ENCODE data around the gene TRIML1.

TRIML1 gene, protein sequence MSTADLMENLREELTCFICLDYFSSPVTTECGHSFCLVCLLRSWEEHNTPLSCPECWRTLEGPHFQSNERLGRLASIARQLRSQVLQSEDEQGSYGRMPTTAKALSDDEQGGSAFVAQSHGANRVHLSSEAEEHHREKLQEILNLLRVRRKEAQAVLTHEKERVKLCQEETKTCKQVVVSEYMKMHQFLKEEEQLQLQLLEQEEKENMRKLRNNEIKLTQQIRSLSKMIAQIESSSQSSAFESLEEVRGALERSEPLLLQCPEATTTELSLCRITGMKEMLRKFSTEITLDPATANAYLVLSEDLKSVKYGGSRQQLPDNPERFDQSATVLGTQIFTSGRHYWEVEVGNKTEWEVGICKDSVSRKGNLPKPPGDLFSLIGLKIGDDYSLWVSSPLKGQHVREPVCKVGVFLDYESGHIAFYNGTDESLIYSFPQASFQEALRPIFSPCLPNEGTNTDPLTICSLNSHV

GRCh38 chr4:188139141-188139540, at the start of gene TRIML1:
TRIML1 (plus strand) TSS chr4:188139441; CDS start chr4:188139559, 118 bp downstream.
- no peak within 1 kb of the TSS for H3K27ac ChIP-seq (ENCODE audit: low read length)
- no CpG with 5 or more reads among the region's 3 CpGs for WGBS (ENCODE audit: insufficient coverage, insufficient read length)
- H3K27me3 ChIP-seq (ENCODE audit: control insufficient read depth, insufficient read depth, low read length), result no peaks in the 10 kb centered on the region
- H3K4me1 ChIP-seq (ENCODE audit: control insufficient read depth, insufficient read depth, low read length), result peaks cover 1% of the 10 kb centered on the region; the same call in 1 of the 2 replicates
- H3K36me3 ChIP-seq (ENCODE audit: control insufficient read depth, insufficient read depth, low read length), result no peaks in the 10 kb centered on the region
- H3K9me3 ChIP-seq (ENCODE audit: control insufficient read depth, insufficient read depth, low read length), result no peaks in the 10 kb centered on the region
- H3K4me3 ChIP-seq (ENCODE audit: low read length), result no peak within 1 kb of the TSS
- no peak for DNase-seq (ENCODE audit: low read depth, low spot score)

- Histone ChIP-seq H3K4me3 (ENCODE audit: low read length) (no peak overlapping the region), H3K27ac (ENCODE audit: low read length) (no peak overlapping the region), H3K4me1 (ENCODE audit: control insufficient read depth, insufficient read depth, low read length) (no peaks in the 10 kb centered on the region), H3K27me3 (ENCODE audit: control insufficient read depth, insufficient read depth, low read length) (no peaks in the 10 kb centered on the region), H3K36me3 (ENCODE audit: control insufficient read depth, insufficient read depth, low read length) (peaks cover 18% of the 10 kb centered on the region), H3K9me3 (ENCODE audit: control insufficient read depth, insufficient read depth, low read length) (no peaks in the 10 kb centered on the region; the same call in 1 of the 2 replicates)
- WGBS (ENCODE audit: insufficient coverage, insufficient read length), result no CpG with 5 or more reads among the region's 3 CpGs
- no peak for DNase-seq (ENCODE audit: low read depth, low spot score)
Observed at GRCh38 chr4:188092824-188093223, 46.4 kb upstream of the TRIML1 start.

GRCh38 chr4:188106454-188106853, 32.8 kb upstream of the TRIML1 start:
- Histone ChIP-seq H3K9me3 (ENCODE audit: control insufficient read depth, insufficient read depth, low read length) (no peaks in the 10 kb centered on the region), H3K4me1 (ENCODE audit: control insufficient read depth, insufficient read depth, low read length) (peaks cover 3% of the 10 kb centered on the region; the same call in 1 of the 2 replicates), H3K4me3 (ENCODE audit: low read length) (no peak overlapping the region), H3K27ac (ENCODE audit: low read length) (no peak overlapping the region), H3K36me3 (ENCODE audit: control insufficient read depth, insufficient read depth, low read length) (peaks cover 8% of the 10 kb centered on the region; the same call in 1 of the 2 replicates), H3K27me3 (ENCODE audit: control insufficient read depth, insufficient read depth, low read length) (no peaks in the 10 kb centered on the region; the same call in 1 of the 2 replicates)
- WGBS (ENCODE audit: insufficient coverage, insufficient read length), result no CpG with 5 or more reads among the region's 40 CpGs
- DNase-seq (ENCODE audit: low read depth, low spot score), result no peak

GRCh38 chr4:188107931-188108843, 31.1 kb upstream of the TRIML1 start:
- no CpG with 5 or more reads among the region's 10 CpGs for WGBS (ENCODE audit: insufficient coverage, insufficient read length)
- no peaks in the 10 kb centered on the region for H3K9me3 ChIP-seq (ENCODE audit: control insufficient read depth, insufficient read depth, low read length)
- H3K27ac ChIP-seq (ENCODE audit: low read length), result peak overlapping the region; percentile 97
- no peaks in the 10 kb centered on the region; the same call in 1 of the 2 replicates for H3K27me3 ChIP-seq (ENCODE audit: control insufficient read depth, insufficient read depth, low read length)
- H3K36me3 ChIP-seq (ENCODE audit: control insufficient read depth, insufficient read depth, low read length), result peaks cover 8% of the 10 kb centered on the region; the same call in 1 of the 2 replicates
- peak; percentile 80 for DNase-seq (ENCODE audit: low read depth, low spot score)
- H3K4me3 ChIP-seq (ENCODE audit: low read length), result peak overlapping the region; percentile 31; the same call in 1 of the 2 replicates
- H3K4me1 ChIP-seq (ENCODE audit: control insufficient read depth, insufficient read depth, low read length), result peaks cover 3% of the 10 kb centered on the region; the same call in 1 of the 2 replicates

GRCh38 chr4:188109157-188109755, 30.0 kb upstream of the TRIML1 start, which contains the start of gene TRIML2:
TRIML2 (minus strand) TSS chr4:188109603; CDS start chr4:188105368, 4,235 bp downstream.
- WGBS (ENCODE audit: insufficient coverage, insufficient read length), result no CpG with 5 or more reads among the region's 11 CpGs
- peaks cover 3% of the 10 kb centered on the region; the same call in 1 of the 2 replicates for H3K4me1 ChIP-seq (ENCODE audit: control insufficient read depth, insufficient read depth, low read length)
- H3K27me3 ChIP-seq (ENCODE audit: control insufficient read depth, insufficient read depth, low read length), result no peaks in the 10 kb centered on the region; the same call in 1 of the 2 replicates
- peak within 1 kb of the TSS; percentile 19; the same call in 1 of the 2 replicates for H3K4me3 ChIP-seq (ENCODE audit: low read length)
- peak within 1 kb of the TSS; percentile 96 for H3K27ac ChIP-seq (ENCODE audit: low read length)
- H3K36me3 ChIP-seq (ENCODE audit: control insufficient read depth, insufficient read depth, low read length), result peaks cover 8% of the 10 kb centered on the region; the same call in 1 of the 2 replicates
- no peaks in the 10 kb centered on the region for H3K9me3 ChIP-seq (ENCODE audit: control insufficient read depth, insufficient read depth, low read length)
- no peak for DNase-seq (ENCODE audit: low read depth, low spot score)

GRCh38 chr4:188110036-188110435, 29.2 kb upstream of the TRIML1 start:
- no peaks in the 10 kb centered on the region for H3K9me3 ChIP-seq (ENCODE audit: control insufficient read depth, insufficient read depth, low read length)
- no CpG with 5 or more reads among the region's 3 CpGs for WGBS (ENCODE audit: insufficient coverage, insufficient read length)
- peak overlapping the region; percentile 83 for H3K27ac ChIP-seq (ENCODE audit: low read length)
- DNase-seq (ENCODE audit: low read depth, low spot score), result no peak
- peaks cover 3% of the 10 kb centered on the region; the same call in 1 of the 2 replicates for H3K4me1 ChIP-seq (ENCODE audit: control insufficient read depth, insufficient read depth, low read length)
- peaks cover 4% of the 10 kb centered on the region; the same call in 1 of the 2 replicates for H3K36me3 ChIP-seq (ENCODE audit: control insufficient read depth, insufficient read depth, low read length)
- H3K27me3 ChIP-seq (ENCODE audit: control insufficient read depth, insufficient read depth, low read length), result no peaks in the 10 kb centered on the region; the same call in 1 of the 2 replicates
- H3K4me3 ChIP-seq (ENCODE audit: low read length), result no peak overlapping the region

GRCh38 chr4:188110741-188111471, 28.3 kb upstream of the TRIML1 start:
- WGBS (ENCODE audit: insufficient coverage, insufficient read length), result no CpG with 5 or more reads among the region's 7 CpGs
- no peak overlapping the region for H3K27ac ChIP-seq (ENCODE audit: low read length)

DNA sequence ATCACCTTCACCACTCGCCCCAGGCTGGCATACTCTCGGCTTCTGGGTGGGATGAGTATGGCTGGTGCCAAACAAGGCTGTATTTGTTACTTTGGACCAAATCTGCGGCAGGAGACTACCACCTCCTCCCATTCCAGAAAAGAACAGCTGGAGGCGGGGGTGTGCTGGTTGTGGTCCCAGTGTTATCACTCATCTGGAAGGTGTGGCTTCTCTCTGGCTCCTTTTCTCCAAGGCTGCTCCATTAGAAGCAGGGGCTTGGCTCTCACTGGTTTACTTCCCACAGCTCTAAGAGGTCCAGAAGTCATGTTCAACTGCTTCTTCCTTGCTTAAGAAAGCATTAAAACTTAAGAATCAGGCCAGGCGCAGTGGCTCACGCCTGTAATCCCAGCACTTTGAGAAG, 27.3 kb upstream of the TRIML1 start:
- H3K27ac ChIP-seq (ENCODE audit: low read length), result no peak overlapping the region
- H3K4me3 ChIP-seq (ENCODE audit: low read length), result no peak overlapping the region
- no peak for DNase-seq (ENCODE audit: low read depth, low spot score)
- no peaks in the 10 kb centered on the region for H3K36me3 ChIP-seq (ENCODE audit: control insufficient read depth, insufficient read depth, low read length)
- H3K4me1 ChIP-seq (ENCODE audit: control insufficient read depth, insufficient read depth, low read length), result no peaks in the 10 kb centered on the region
- no peaks in the 10 kb centered on the region; the same call in 1 of the 2 replicates for H3K27me3 ChIP-seq (ENCODE audit: control insufficient read depth, insufficient read depth, low read length)
- no CpG with 5 or more reads among the region's 6 CpGs for WGBS (ENCODE audit: insufficient coverage, insufficient read length)
- H3K9me3 ChIP-seq (ENCODE audit: control insufficient read depth, insufficient read depth, low read length), result no peaks in the 10 kb centered on the region

More at GRCh38 chr4:188110741-188111471, 28.3 kb upstream of the TRIML1 start:
- Histone ChIP-seq H3K9me3 (ENCODE audit: control insufficient read depth, insufficient read depth, low read length) (no peaks in the 10 kb centered on the region), H3K4me1 (ENCODE audit: control insufficient read depth, insufficient read depth, low read length) (peaks cover 3% of the 10 kb centered on the region; the same call in 1 of the 2 replicates), H3K27me3 (ENCODE audit: control insufficient read depth, insufficient read depth, low read length) (no peaks in the 10 kb centered on the region; the same call in 1 of the 2 replicates), H3K4me3 (ENCODE audit: low read length) (no peak overlapping the region), H3K36me3 (ENCODE audit: control insufficient read depth, insufficient read depth, low read length) (no peaks in the 10 kb centered on the region)
- no peak for DNase-seq (ENCODE audit: low read depth, low spot score)

DNA sequence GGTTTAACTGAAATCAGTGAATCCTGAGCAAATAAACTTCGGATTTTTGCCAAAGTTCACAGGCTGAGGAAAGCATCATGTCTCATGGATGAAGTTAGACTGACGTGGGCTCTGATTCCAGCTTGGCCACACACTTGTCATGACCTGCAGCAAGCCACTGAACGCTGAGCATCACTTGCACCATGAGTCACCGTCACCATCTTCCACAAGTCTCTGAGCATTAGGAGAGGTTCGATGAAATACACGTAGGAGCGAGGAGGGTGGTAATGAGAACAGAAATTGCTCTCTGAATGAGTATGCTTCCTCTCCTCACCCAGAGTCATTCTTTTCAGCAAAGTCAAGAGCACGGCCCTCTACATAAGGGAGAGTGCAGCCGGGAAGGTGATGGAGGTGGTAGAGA, 26.1 kb upstream of the TRIML1 start:
- Histone ChIP-seq H3K27me3 (ENCODE audit: control insufficient read depth, insufficient read depth, low read length) (no peaks in the 10 kb centered on the region), H3K4me1 (ENCODE audit: control insufficient read depth, insufficient read depth, low read length) (no peaks in the 10 kb centered on the region), H3K27ac (ENCODE audit: low read length) (no peak overlapping the region), H3K9me3 (ENCODE audit: control insufficient read depth, insufficient read depth, low read length) (no peaks in the 10 kb centered on the region), H3K4me3 (ENCODE audit: low read length) (no peak overlapping the region), H3K36me3 (ENCODE audit: control insufficient read depth, insufficient read depth, low read length) (no peaks in the 10 kb centered on the region)
- no CpG with 5 or more reads among the region's 9 CpGs for WGBS (ENCODE audit: insufficient coverage, insufficient read length)
- no peak for DNase-seq (ENCODE audit: low read depth, low spot score)
